ENCODE measurements around the gene NPR1. TPM values are rescaled to one million over a fixed set of nuclear protein-coding genes. Genes with fewer than 3 reads are reported as not detected.

NPR1 gene
- total and polyA plus RNA-seq, 2 of the 13 experiments (the other 11 are each of a cell fraction or from before 2014, with no cell fraction given) = not detected

- TF ChIP-seq GLMP (CRISPR knock-in tag; IDR thresholded peaks at IDR 0.05; ENCODE audit: borderline replicate concordance) = no peak
- TF ChIP-seq HDAC1 (CRISPR knock-in tag; IDR thresholded peaks at IDR 0.05) = 0 out of 2 replicates have a peak, but pooled peaks have one; percentile 25
- TF ChIP-seq FOXA1 (IDR thresholded peaks at IDR 0.05) = no peak
- 0 out of 2 replicates have a peak, but pooled peaks have one; percentile 26 for TF ChIP-seq FOXA1 (CRISPR knock-in tag; IDR thresholded peaks at IDR 0.05)
- 0 out of 4 replicates have a peak, but pooled peaks of 1 of the 2 experiments have one; percentile 23 for TF ChIP-seq POLR2A (IDR thresholded peaks at IDR 0.05; ENCODE audit: insufficient read depth in 1 of 2, low read depth in 2 of 2, low read length in 2 of 2)
- no peak for TF ChIP-seq ZNF891 (CRISPR knock-in tag; IDR thresholded peaks at IDR 0.05)
- TF ChIP-seq HNF1A (IDR thresholded peaks at IDR 0.05; ENCODE audit: low read depth) = no peak
- no peak for TF ChIP-seq HNF1A (CRISPR knock-in tag; IDR thresholded peaks at IDR 0.05; ENCODE audit: borderline replicate concordance)
- TF ChIP-seq BCLAF1 (IDR thresholded peaks at IDR 0.05) = no peak
- no peak for TF ChIP-seq ZSCAN12 (CRISPR knock-in tag; IDR thresholded peaks at IDR 0.05)
- no peak for TF ChIP-seq JARID2 (CRISPR knock-in tag; IDR thresholded peaks at IDR 0.05; ENCODE audit: insufficient replicate concordance)
- TF ChIP-seq SAFB2 (CRISPR knock-in tag; IDR thresholded peaks at IDR 0.05; ENCODE audit: borderline replicate concordance, low read depth) = no peak
- TF ChIP-seq BRD4 (CRISPR knock-in tag; IDR thresholded peaks at IDR 0.05) = no peak
- TF ChIP-seq ATM (IDR thresholded peaks at IDR 0.05; ENCODE audit: borderline replicate concordance) = no peak
- no peak for TF ChIP-seq SMAD3 (CRISPR knock-in tag; IDR thresholded peaks at IDR 0.05)
- TF ChIP-seq MIER3 (CRISPR knock-in tag; IDR thresholded peaks at IDR 0.05; ENCODE audit: borderline replicate concordance) = no peak
- no peak for TF ChIP-seq ZNF597 (CRISPR knock-in tag; IDR thresholded peaks at IDR 0.05)
Observed at GRCh38 chr1:153631047-153632022, 47.2 kb upstream of the NPR1 start (continued).

All from HepG2 (cell line).